Right atrium auricular region (tissue), 2 donors: ENCODE results near the gene TP53AIP1. TPM values are rescaled to one million over a fixed set of nuclear protein-coding genes. Genes with fewer than 3 reads are reported as not detected.

Source experiments
- DNase-seq: peaks from one replicate; pipeline ENCODE4 v3.0.0-alpha.2; 2019; ENCODE audit warnings: low spot score
- H3K27ac ChIP-seq, 2 donors: fragments of 200-600 bp; sonication (generic); 1 replicate in 1 of 2; 2 replicates in 1 of 2; pipeline ENCODE4 v1.5.1; 2016 to 2019
- H3K27me3 ChIP-seq, 2 donors: fragments of 200-600 bp; sonication (generic); one replicate each; pipeline versions ENCODE4 v1.5.1 to v1.6.0; 2017 to 2019
- H3K36me3 ChIP-seq: fragments of 200-600 bp; sonication (generic); one replicate; pipeline ENCODE4 v1.5.1; 2016
- H3K4me1 ChIP-seq, 2 donors: fragments of 200-600 bp; sonication (generic); one replicate each; pipeline versions ENCODE4 v1.5.1 to v1.6.0; 2017 to 2019
- H3K4me3 ChIP-seq, 2 donors: fragments of 200-600 bp; sonication (generic); 1 replicate in 1 of 2; 2 replicates in 1 of 2; pipeline ENCODE4 v1.5.1; 2017 to 2019; ENCODE audit warnings: mild to moderate bottlenecking in 1 of 2, moderate library complexity in 1 of 2
- H3K9me3 ChIP-seq, 2 donors: fragments of 200-600 bp; sonication (generic); one replicate each; pipeline ENCODE4 v1.5.1; 2019
- CTCF ChIP-seq, 2 donors: fragments of 200-600 bp; sonication (generic); IDR thresholded peaks; one replicate each; pipeline ENCODE4 v1.5.1; 2019; ENCODE audit warnings: antibody characterized with exemption in 2 of 2
- total RNA-seq, 2 donors: library from RNA; depleted of rRNA; stranded (reverse); fragments of >200 nt; gene quantifications; one replicate each; pipeline ENCODE4 v1.1.0, GENCODE V29; 2016

The TP53AIP1 gene
- total RNA-seq, 2 donors from 2014 or later, result not detected

GRCh38 chr11:128943428-128943976 is 831 bp upstream of the TP53AIP1 start:
- no peaks in the 10 kb centered on the region for H3K36me3 ChIP-seq
- no peaks in the 10 kb centered on the region for H3K27me3 ChIP-seq
- no peaks in the 10 kb centered on the region for H3K4me1 ChIP-seq
- H3K27ac ChIP-seq, result no peak overlapping the region
- no peak for TF ChIP-seq CTCF (IDR thresholded peaks at IDR 0.05)
- no peak overlapping the region for H3K4me3 ChIP-seq
- no peaks in the 10 kb centered on the region for H3K9me3 ChIP-seq
- DNase-seq, result no peak

- no peaks in the 10 kb centered on the region for H3K27me3 ChIP-seq
- H3K27ac ChIP-seq, result no peak overlapping the region
- no peaks in the 10 kb centered on the region for H3K4me1 ChIP-seq
- no peak for TF ChIP-seq CTCF (IDR thresholded peaks at IDR 0.05)
- H3K36me3 ChIP-seq, result no peaks in the 10 kb centered on the region
- no peak for DNase-seq
- no peak overlapping the region for H3K4me3 ChIP-seq
- H3K9me3 ChIP-seq, result no peaks in the 10 kb centered on the region
Observed at GRCh38 chr11:128942272-128942612, 429 bp downstream of the TP53AIP1 start.

GRCh38 chr11:128941573-128942271 is 949 bp downstream of the TP53AIP1 start:
- Histone ChIP-seq H3K27me3 (no peaks in the 10 kb centered on the region), H3K4me1 (no peaks in the 10 kb centered on the region), H3K9me3 (no peaks in the 10 kb centered on the region), H3K4me3 (no peak overlapping the region), H3K36me3 (no peaks in the 10 kb centered on the region), H3K27ac (no peak overlapping the region)
- DNase-seq, result no peak
- no peak for TF ChIP-seq CTCF (IDR thresholded peaks at IDR 0.05)

GRCh38 chr11:128941110-128941509 is 1.6 kb downstream of the TP53AIP1 start:
- Histone ChIP-seq H3K36me3 (no peaks in the 10 kb centered on the region), H3K4me3 (no peak overlapping the region), H3K4me1 (no peaks in the 10 kb centered on the region), H3K9me3 (no peaks in the 10 kb centered on the region), H3K27me3 (no peaks in the 10 kb centered on the region), H3K27ac (no peak overlapping the region)
- no peak for DNase-seq
- no peak for TF ChIP-seq CTCF (IDR thresholded peaks at IDR 0.05)

- H3K36me3 ChIP-seq, result no peaks in the 10 kb centered on the region
- no peaks in the 10 kb centered on the region for H3K27me3 ChIP-seq
- no peak overlapping the region for H3K27ac ChIP-seq
- no peaks in the 10 kb centered on the region for H3K9me3 ChIP-seq
- no peak overlapping the region for H3K4me3 ChIP-seq
- no peaks in the 10 kb centered on the region for H3K4me1 ChIP-seq
- no peak for DNase-seq
- no peak for TF ChIP-seq CTCF (IDR thresholded peaks at IDR 0.05)
Observed at GRCh38 chr11:128940603-128941002, 2.1 kb downstream of the TP53AIP1 start.

GRCh38 chr11:128940156-128940555 is 2.5 kb downstream of the TP53AIP1 start:
- H3K9me3 ChIP-seq, result no peaks in the 10 kb centered on the region
- no peak overlapping the region for H3K4me3 ChIP-seq
- no peaks in the 10 kb centered on the region for H3K4me1 ChIP-seq
- no peak overlapping the region for H3K27ac ChIP-seq
- H3K36me3 ChIP-seq, result no peaks in the 10 kb centered on the region
- DNase-seq, result no peak
- TF ChIP-seq CTCF (IDR thresholded peaks at IDR 0.05), result no peak
- H3K27me3 ChIP-seq, result no peaks in the 10 kb centered on the region
